NB4 (cell line): Measurements from ENCODE around the gene PPP1R3G.

ENCODE experiments used
- MYC ChIP-seq: IDR thresholded peaks from 2 replicates; pipeline ENCODE4 v1.6.1; 2011; ENCODE audit warnings: low read depth, low read length
- POLR2A ChIP-seq: IDR thresholded peaks from 2 replicates; pipeline ENCODE4 v1.6.1; 2011; ENCODE audit warnings: mild to moderate bottlenecking; ENCODE audit not compliant: insufficient read length; ENCODE audit errors: extremely low read depth
- TF ChIP-seq, protein P1 (sequence below): IDR thresholded peaks from one replicate; pipeline ENCODE4 v1.5.1; 2012; ENCODE audit warnings: low read depth, low read length
- TF ChIP-seq, protein P2 (sequence below): IDR thresholded peaks from 2 replicates; pipeline ENCODE4 v1.6.1; 2011; ENCODE audit warnings: low read depth, low read length

DNA sequence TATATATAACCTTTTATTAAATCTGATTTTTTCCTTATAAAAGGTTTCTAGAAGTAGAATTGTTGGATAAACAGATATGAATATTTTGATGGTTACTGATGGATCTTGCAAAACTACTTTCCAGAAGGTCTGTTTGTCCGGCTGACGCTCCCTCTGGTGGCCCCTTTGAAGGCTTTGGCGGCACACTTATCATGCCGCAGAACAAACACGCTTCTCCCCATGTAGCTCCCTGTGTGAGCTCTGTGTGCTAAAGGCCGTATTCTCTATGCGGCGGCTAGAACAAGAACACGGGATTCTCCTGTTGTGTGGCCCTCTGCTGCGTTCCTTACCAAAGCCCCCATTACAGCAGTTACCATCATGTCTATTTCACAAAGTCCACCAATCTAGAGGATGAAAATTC, 30.0 kb downstream of the PPP1R3G start:
- TF ChIP-seq, protein P1, sequence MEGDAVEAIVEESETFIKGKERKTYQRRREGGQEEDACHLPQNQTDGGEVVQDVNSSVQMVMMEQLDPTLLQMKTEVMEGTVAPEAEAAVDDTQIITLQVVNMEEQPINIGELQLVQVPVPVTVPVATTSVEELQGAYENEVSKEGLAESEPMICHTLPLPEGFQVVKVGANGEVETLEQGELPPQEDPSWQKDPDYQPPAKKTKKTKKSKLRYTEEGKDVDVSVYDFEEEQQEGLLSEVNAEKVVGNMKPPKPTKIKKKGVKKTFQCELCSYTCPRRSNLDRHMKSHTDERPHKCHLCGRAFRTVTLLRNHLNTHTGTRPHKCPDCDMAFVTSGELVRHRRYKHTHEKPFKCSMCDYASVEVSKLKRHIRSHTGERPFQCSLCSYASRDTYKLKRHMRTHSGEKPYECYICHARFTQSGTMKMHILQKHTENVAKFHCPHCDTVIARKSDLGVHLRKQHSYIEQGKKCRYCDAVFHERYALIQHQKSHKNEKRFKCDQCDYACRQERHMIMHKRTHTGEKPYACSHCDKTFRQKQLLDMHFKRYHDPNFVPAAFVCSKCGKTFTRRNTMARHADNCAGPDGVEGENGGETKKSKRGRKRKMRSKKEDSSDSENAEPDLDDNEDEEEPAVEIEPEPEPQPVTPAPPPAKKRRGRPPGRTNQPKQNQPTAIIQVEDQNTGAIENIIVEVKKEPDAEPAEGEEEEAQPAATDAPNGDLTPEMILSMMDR: no peak
- TF ChIP-seq POLR2A: no peak
- TF ChIP-seq, protein P2, sequence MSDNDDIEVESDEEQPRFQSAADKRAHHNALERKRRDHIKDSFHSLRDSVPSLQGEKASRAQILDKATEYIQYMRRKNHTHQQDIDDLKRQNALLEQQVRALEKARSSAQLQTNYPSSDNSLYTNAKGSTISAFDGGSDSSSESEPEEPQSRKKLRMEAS: no peak
- no peak for TF ChIP-seq MYC
